OCI-LY3 (cell line): ENCODE measurements around the gene CFI.

Source experiments
- H2AFZ ChIP-seq: fragments of 200-600, 300-600 bp; shearing (Covaris generic); 2 replicates; pipeline ENCODE4 v1.6.0; 2014; ENCODE audit warnings: antibody characterized with exemption, low read depth, low read length
- H3K27ac ChIP-seq: fragments of 200-600, 300-600 bp; sonication (generic); 2 replicates; pipeline ENCODE4 v1.5.1; 2014; ENCODE audit warnings: mild to moderate bottlenecking, low read length, moderate library complexity, mixed read lengths
- H3K27me3 ChIP-seq: fragments of 200-600, 300-600 bp; sonication (generic); 2 replicates; pipeline ENCODE4 v1.6.1; 2014; ENCODE audit warnings: low read depth, low read length, mixed read lengths
- H3K36me3 ChIP-seq: fragments of 200-600, 300-600 bp; sonication (generic); replicated peaks from 2 replicates; pipeline ENCODE3; 2014; ENCODE audit warnings: low read depth, low read length, mixed read lengths
- H3K4me1 ChIP-seq: fragments of 300-600, 200-600 bp; sonication (generic); 2 replicates; pipeline ENCODE4 v1.6.1; 2014; ENCODE audit warnings: low read length, mixed read lengths
- H3K4me2 ChIP-seq: fragments of 200-600, 300-600 bp; sonication (generic); 2 replicates; pipeline ENCODE4 v1.6.1; 2014; ENCODE audit warnings: low read length, mixed read lengths
- H3K4me3 ChIP-seq: fragments of 300-600, 200-600 bp; sonication (generic); 2 replicates; pipeline ENCODE4 v1.5.1; 2014; ENCODE audit warnings: antibody characterized with exemption, mild to moderate bottlenecking, low read length, moderate library complexity
- H3K79me2 ChIP-seq: fragments of 300-600, 200-600 bp; shearing (Covaris generic); 2 replicates; pipeline ENCODE4 v1.6.1; 2014; ENCODE audit warnings: mild to moderate bottlenecking, low read length, mixed read lengths
- H3K9ac ChIP-seq: fragments of 300-600, 200-600 bp; shearing (Covaris generic); 2 replicates; pipeline ENCODE4 v1.6.0; 2014; ENCODE audit warnings: mild to moderate bottlenecking, low read length, moderate library complexity
- H3K9me3 ChIP-seq: fragments of 200-600, 300-600 bp; shearing (Covaris generic); 2 replicates; pipeline ENCODE4 v1.6.1; 2014; ENCODE audit warnings: low read length, mixed read lengths; ENCODE audit not compliant: insufficient read depth
- H4K20me1 ChIP-seq: fragments of 200-600, 300-600 bp; sonication (generic); 2 replicates; pipeline ENCODE4 v1.6.1; 2016; ENCODE audit warnings: low read length, mixed read lengths; ENCODE audit not compliant: insufficient read depth
- CTCF ChIP-seq: fragments of 200-600, 300-600 bp; sonication (generic); IDR thresholded peaks from 2 replicates; pipeline ENCODE4 v1.5.1; 2014; ENCODE audit warnings: antibody characterized with exemption, low read length, low read depth
- EZH2phosphoT487 ChIP-seq: fragments of 200-600 bp; shearing (Covaris generic); IDR thresholded peaks from 2 replicates; pipeline ENCODE4 v1.6.1; 2018; ENCODE audit warnings: antibody characterized with exemption, mixed run types, low read depth

Gene CFI

GRCh38 chr4:109701566-109702410 lies 100.0 kb downstream of the CFI start:
- Histone ChIP-seq H3K4me1 (peaks cover 12% of the 10 kb centered on the region), H4K20me1 (no peaks in the 10 kb centered on the region), H3K4me3 (peak overlapping the region; percentile 89), H3K27me3 (no peaks in the 10 kb centered on the region), H3K4me2 (peak overlapping the region; percentile 88), H3K9ac (peak overlapping the region; percentile 88), H3K27ac (no peak overlapping the region), H3K9me3 (no peaks in the 10 kb centered on the region), H3K36me3 (no peaks in the 10 kb centered on the region), H3K79me2 (peaks cover 10% of the 10 kb centered on the region; the same call in 1 of the 2 replicates), H2AFZ (0 out of 2 replicates have a peak overlapping the region, but pooled peaks have one; percentile 54)
- no peak for TF ChIP-seq EZH2phosphoT487
- TF ChIP-seq CTCF: no peak

- no peak overlapping the region for H3K4me3 ChIP-seq
- peaks cover 10% of the 10 kb centered on the region; the same call in 1 of the 2 replicates for H3K79me2 ChIP-seq
- no peaks in the 10 kb centered on the region for H3K9me3 ChIP-seq
- TF ChIP-seq EZH2phosphoT487: no peak
- no peak for TF ChIP-seq CTCF
- H4K20me1 ChIP-seq: no peaks in the 10 kb centered on the region
- H3K36me3 ChIP-seq: no peaks in the 10 kb centered on the region
- H3K9ac ChIP-seq: no peak overlapping the region
- H3K27ac ChIP-seq: no peak overlapping the region
- H2AFZ ChIP-seq: no peak overlapping the region
- H3K4me1 ChIP-seq: peaks cover 12% of the 10 kb centered on the region
- H3K4me2 ChIP-seq: no peak overlapping the region
- no peaks in the 10 kb centered on the region for H3K27me3 ChIP-seq
These were observed 102.1 kb downstream of the CFI start for GRCh38 chr4:109699553-109700225.

- Histone ChIP-seq H3K9ac (no peak overlapping the region), H2AFZ (no peak overlapping the region), H3K4me2 (no peak overlapping the region), H3K27ac (no peak overlapping the region), H3K9me3 (no peaks in the 10 kb centered on the region), H4K20me1 (no peaks in the 10 kb centered on the region), H3K79me2 (peaks cover 10% of the 10 kb centered on the region; the same call in 1 of the 2 replicates), H3K27me3 (no peaks in the 10 kb centered on the region), H3K36me3 (peaks cover 7% of the 10 kb centered on the region), H3K4me1 (peaks cover 8% of the 10 kb centered on the region), H3K4me3 (no peak overlapping the region)
- TF ChIP-seq EZH2phosphoT487 (no peak), CTCF (no peak)
These were observed 103.1 kb downstream of the CFI start for GRCh38 chr4:109698656-109699055.

- Histone ChIP-seq H3K9ac (no peak overlapping the region), H3K36me3 (peaks cover 34% of the 10 kb centered on the region), H3K4me1 (no peaks in the 10 kb centered on the region), H3K4me2 (no peak overlapping the region), H3K4me3 (no peak overlapping the region), H4K20me1 (no peaks in the 10 kb centered on the region), H3K27me3 (no peaks in the 10 kb centered on the region), H3K27ac (no peak overlapping the region), H2AFZ (no peak overlapping the region), H3K9me3 (no peaks in the 10 kb centered on the region), H3K79me2 (no peaks in the 10 kb centered on the region)
- no peak for TF ChIP-seq EZH2phosphoT487
- no peak for TF ChIP-seq CTCF
These were observed 110.3 kb downstream of the CFI start for GRCh38 chr4:109691411-109691920.
